MM.1S (cell line): ENCODE results near the gene CPS1.

ENCODE experiments used
- DNase-seq: peaks from one replicate; pipeline ENCODE4 v3.0.0-alpha.2; 2015
- H2AFZ ChIP-seq: fragments of 300-600 bp; sonication (generic); 2 replicates; pipeline ENCODE4 v1.6.0; 2016; ENCODE audit warnings: antibody characterized with exemption, low read length
- H3F3A ChIP-seq: fragments of 300-600 bp; sonication (generic); 2 replicates; pipeline ENCODE4 v1.6.1; 2016; ENCODE audit warnings: mild to moderate bottlenecking, antibody characterized with exemption, low read length, moderate library complexity, mixed read lengths; ENCODE audit not compliant: insufficient read depth
- H3K27ac ChIP-seq: fragments of 300-600 bp; sonication (generic); 2 replicates; pipeline ENCODE4 v1.5.1; 2016; ENCODE audit warnings: mild to moderate bottlenecking, low read length
- H3K27me3 ChIP-seq: fragments of 300-600 bp; sonication (generic); replicated peaks from 2 replicates; pipeline ENCODE4 v1.6.0; 2016; ENCODE audit warnings: low read length; ENCODE audit not compliant: insufficient read depth
- H3K36me3 ChIP-seq: fragments of 300-600 bp; sonication (generic); replicated peaks from 2 replicates; pipeline ENCODE4 v1.6.1; 2016; ENCODE audit warnings: mild to moderate bottlenecking, low read length, mixed read lengths; ENCODE audit not compliant: insufficient read depth
- H3K4me1 ChIP-seq: fragments of 300-600 bp; sonication (generic); 2 replicates; pipeline ENCODE4 v1.6.1; 2016; ENCODE audit warnings: low read length, mixed read lengths
- H3K4me2 ChIP-seq: fragments of 300-600 bp; sonication (generic); 2 replicates; pipeline ENCODE4 v1.6.0; 2016; ENCODE audit warnings: low read depth, low read length
- H3K4me3 ChIP-seq: fragments of 300-600 bp; sonication (generic); 2 replicates; pipeline ENCODE4 v1.5.1; 2016; ENCODE audit warnings: low read length, mixed read lengths
- H3K79me2 ChIP-seq: fragments of 300-600 bp; sonication (generic); 2 replicates; pipeline ENCODE4 v1.6.1; 2016; ENCODE audit warnings: mixed run types, low read length, mixed read lengths
- H3K9ac ChIP-seq: fragments of 300-600 bp; sonication (generic); 2 replicates; pipeline ENCODE4 v1.6.1; 2016; ENCODE audit warnings: low read length, mixed read lengths
- H3K9me2 ChIP-seq: fragments of 300-600 bp; sonication (generic); replicated peaks from 2 replicates; pipeline ENCODE4 v1.6.1; 2016; ENCODE audit warnings: mild to moderate bottlenecking, low read length, mixed read lengths; ENCODE audit not compliant: insufficient read depth
- H3K9me3 ChIP-seq: fragments of 300-600 bp; sonication (generic); replicated peaks from 2 replicates; pipeline ENCODE4 v1.6.1; 2016; ENCODE audit warnings: mild to moderate bottlenecking, low read length, mixed read lengths; ENCODE audit not compliant: insufficient read depth
- H4K20me1 ChIP-seq: fragments of 300-600 bp; sonication (generic); 2 replicates; pipeline ENCODE4 v1.6.1; 2016; ENCODE audit warnings: mild to moderate bottlenecking, low read length, moderate library complexity, mixed read lengths; ENCODE audit not compliant: insufficient read depth
- CTCF ChIP-seq: fragments of 300-600 bp; sonication (generic); IDR thresholded peaks from 2 replicates; pipeline ENCODE4 v1.5.1; 2016; ENCODE audit warnings: antibody characterized with exemption, low read length, mixed read lengths
- EZH2 ChIP-seq: fragments of 300-600 bp; sonication (generic); optimal IDR thresholded peaks from 2 replicates; pipeline ENCODE3; 2017; ENCODE audit warnings: low read depth, mild to moderate bottlenecking, antibody characterized with exemption, low read length, mixed read lengths
- EZH2phosphoT487 ChIP-seq: fragments of 300-600 bp; sonication (generic); IDR thresholded peaks from 2 replicates; pipeline ENCODE4 v1.6.1; 2018; ENCODE audit warnings: antibody characterized with exemption, low read length

Gene CPS1

GRCh38 chr2:210617318-210617717, 60.9 kb downstream of the CPS1 start:
- Histone ChIP-seq H3K9me3 (no peaks in the 10 kb centered on the region), H4K20me1 (no peaks in the 10 kb centered on the region), H3K79me2 (no peaks in the 10 kb centered on the region), H3K9ac (no peak overlapping the region), H3K4me3 (no peak overlapping the region), H3K4me2 (no peak overlapping the region), H3K4me1 (0 out of 2 replicates have a peak, but pooled peaks cover 7% of the 10 kb centered on the region), H3K9me2 (no peaks in the 10 kb centered on the region), H3F3A (no peaks in the 10 kb centered on the region), H2AFZ (no peak overlapping the region), H3K27ac (no peak overlapping the region), H3K27me3 (no peaks in the 10 kb centered on the region), H3K36me3 (no peaks in the 10 kb centered on the region)
- no peak for TF ChIP-seq EZH2phosphoT487
- no peak for TF ChIP-seq EZH2
- TF ChIP-seq CTCF = no peak
- no peak for DNase-seq

GRCh38 chr2:210617732-210618330, 61.4 kb downstream of the CPS1 start:
- DNase-seq = peak; percentile 71
- TF ChIP-seq EZH2phosphoT487 (no peak), CTCF (peak; percentile 83)

GRCh38 chr2:210620456-210620855, 64.1 kb downstream of the CPS1 start:
- Histone ChIP-seq H3F3A (no peaks in the 10 kb centered on the region), H3K27ac (no peak overlapping the region), H4K20me1 (no peaks in the 10 kb centered on the region), H2AFZ (no peak overlapping the region), H3K9me2 (no peaks in the 10 kb centered on the region), H3K79me2 (no peaks in the 10 kb centered on the region), H3K4me3 (no peak overlapping the region), H3K9ac (no peak overlapping the region), H3K4me1 (0 out of 2 replicates have a peak, but pooled peaks cover 7% of the 10 kb centered on the region), H3K4me2 (no peak overlapping the region), H3K9me3 (no peaks in the 10 kb centered on the region), H3K36me3 (no peaks in the 10 kb centered on the region), H3K27me3 (no peaks in the 10 kb centered on the region)
- no peak for TF ChIP-seq CTCF
- no peak for DNase-seq

More at GRCh38 chr2:210617732-210618330, 61.4 kb downstream of the CPS1 start:
- Histone ChIP-seq H2AFZ (no peak overlapping the region), H3F3A (no peaks in the 10 kb centered on the region), H3K4me2 (no peak overlapping the region), H3K4me3 (no peak overlapping the region), H3K79me2 (no peaks in the 10 kb centered on the region), H3K27me3 (no peaks in the 10 kb centered on the region), H3K9me2 (no peaks in the 10 kb centered on the region), H3K9ac (no peak overlapping the region), H3K9me3 (no peaks in the 10 kb centered on the region), H3K27ac (no peak overlapping the region), H3K36me3 (no peaks in the 10 kb centered on the region), H4K20me1 (no peaks in the 10 kb centered on the region), H3K4me1 (0 out of 2 replicates have a peak, but pooled peaks cover 7% of the 10 kb centered on the region)
